ENCODE data around the gene LYRM7.
A peak's percentile ranks its signal among the peaks of the same experiment; 100 is the strongest.
"Not testable (repeated sequence)": the region's sequence is repeated elsewhere in the genome, so short reads cannot be mapped to it uniquely, and the experiment has no call there.

LYRM7 gene

DNA sequence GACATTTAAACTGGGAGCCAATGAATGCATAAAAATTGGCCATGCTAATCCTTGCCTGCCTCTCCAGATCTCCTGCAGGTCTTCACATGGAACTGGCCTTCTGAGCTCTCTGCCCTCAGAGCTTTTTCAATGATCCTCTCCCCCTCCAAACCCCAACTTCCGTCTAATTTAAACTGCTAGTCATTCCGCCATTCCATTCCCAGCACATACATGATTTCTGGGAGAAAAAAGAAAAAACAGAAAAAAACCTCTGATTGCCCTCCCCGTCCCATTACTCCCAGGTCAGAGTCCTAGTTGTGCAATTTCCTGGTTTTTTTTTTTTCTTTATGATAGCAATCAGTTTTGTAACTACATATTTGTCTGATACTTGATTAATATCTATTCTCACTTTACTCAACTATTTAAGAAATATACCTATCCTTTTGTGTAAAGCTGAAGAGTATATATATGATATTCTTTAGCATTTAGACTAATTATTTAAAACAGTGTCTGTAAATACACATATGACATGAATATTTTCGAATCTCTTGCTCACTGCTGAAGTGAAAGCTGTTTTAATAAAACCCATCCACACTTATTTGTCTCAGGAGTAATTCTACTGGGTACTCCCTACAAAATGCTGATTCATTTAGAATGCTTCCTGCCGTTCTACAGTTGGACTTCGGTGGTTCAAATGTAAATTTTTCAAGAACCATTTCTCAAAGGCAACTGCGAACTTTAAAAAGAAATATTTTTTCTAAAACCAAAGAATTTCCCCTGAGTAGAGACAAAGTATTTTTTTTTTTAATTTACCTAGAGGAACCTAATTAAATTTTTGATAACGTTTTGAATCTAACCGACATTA, 7.2 kb upstream of the LYRM7 start:
- no peaks in the 10 kb centered on the region for H3K27me3 Mint-ChIP-seq
- peak overlapping the region; percentile 38 for H3K27ac Mint-ChIP-seq
- peak overlapping the region; percentile 82 to 94 for H3K4me3 Mint-ChIP-seq
- H3K9me3 Mint-ChIP-seq: no peaks in the 10 kb centered on the region
- DNase-seq (no peak), ATAC-seq (replicated peaks) (no peak)
- peaks cover 20 to 31% of the 10 kb centered on the region in 2 donors for H3K36me3 Mint-ChIP-seq
- peaks cover 15 to 43% of the 10 kb centered on the region in 2 donors for H3K4me1 Mint-ChIP-seq

DNA sequence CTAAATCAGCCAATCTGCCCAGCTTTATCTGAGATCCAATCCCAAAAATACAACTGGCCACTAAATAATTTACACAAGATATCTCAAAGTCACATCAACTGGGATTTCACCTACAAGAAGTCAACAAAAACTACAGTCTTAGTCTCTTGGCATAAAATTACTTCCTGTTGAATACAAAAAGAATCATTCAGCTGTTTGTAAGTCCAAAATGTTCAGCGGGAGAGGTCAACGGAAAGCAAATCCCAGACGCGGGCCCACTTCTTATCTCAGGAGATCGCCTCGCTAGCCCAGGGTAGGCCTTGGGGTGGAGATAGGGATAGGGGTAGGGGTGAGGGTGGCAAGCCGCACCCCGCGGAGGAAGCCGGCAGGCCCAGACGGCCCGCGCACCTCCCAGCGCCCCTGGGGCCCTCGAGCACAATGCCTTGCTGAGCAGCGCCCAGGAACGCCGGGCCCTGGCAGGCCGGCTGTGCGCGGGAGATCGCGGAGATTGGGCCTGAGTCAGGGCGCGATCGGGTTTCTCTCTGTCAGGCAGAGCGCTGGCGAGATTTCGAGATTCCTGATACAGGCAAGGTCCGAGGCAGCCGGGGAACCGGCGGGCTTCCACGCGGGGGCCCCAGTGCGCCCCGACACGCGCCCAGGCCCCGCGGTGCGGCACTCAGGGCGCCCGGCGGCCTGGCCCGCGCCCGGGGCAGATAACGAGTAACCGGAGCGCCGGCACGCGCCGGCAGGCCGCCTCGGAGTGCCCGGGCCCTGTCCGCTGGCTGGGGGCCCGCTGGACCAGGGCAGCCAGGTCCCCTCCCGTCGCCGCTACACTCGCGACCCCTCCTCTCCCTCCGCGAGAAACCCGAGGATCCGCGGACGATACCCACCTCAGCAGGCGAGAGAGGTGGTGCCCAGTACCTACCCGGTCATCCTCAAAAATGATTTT, 6.3 kb upstream of the LYRM7 start:
- H3K4me1 Mint-ChIP-seq: peaks cover 14 to 43% of the 10 kb centered on the region in 2 donors
- peak; percentile 65 for DNase-seq
- H3K27me3 Mint-ChIP-seq: no peaks in the 10 kb centered on the region
- H3K4me3 Mint-ChIP-seq: peak overlapping the region; percentile 92 to 94
- peak overlapping the region; percentile 98 for H3K27ac Mint-ChIP-seq
- peak; percentile 77 to 82 for ATAC-seq (replicated peaks)
- no peaks in the 10 kb centered on the region for H3K9me3 Mint-ChIP-seq
- H3K36me3 Mint-ChIP-seq: peaks cover 12 to 22% of the 10 kb centered on the region in 2 donors

DNA sequence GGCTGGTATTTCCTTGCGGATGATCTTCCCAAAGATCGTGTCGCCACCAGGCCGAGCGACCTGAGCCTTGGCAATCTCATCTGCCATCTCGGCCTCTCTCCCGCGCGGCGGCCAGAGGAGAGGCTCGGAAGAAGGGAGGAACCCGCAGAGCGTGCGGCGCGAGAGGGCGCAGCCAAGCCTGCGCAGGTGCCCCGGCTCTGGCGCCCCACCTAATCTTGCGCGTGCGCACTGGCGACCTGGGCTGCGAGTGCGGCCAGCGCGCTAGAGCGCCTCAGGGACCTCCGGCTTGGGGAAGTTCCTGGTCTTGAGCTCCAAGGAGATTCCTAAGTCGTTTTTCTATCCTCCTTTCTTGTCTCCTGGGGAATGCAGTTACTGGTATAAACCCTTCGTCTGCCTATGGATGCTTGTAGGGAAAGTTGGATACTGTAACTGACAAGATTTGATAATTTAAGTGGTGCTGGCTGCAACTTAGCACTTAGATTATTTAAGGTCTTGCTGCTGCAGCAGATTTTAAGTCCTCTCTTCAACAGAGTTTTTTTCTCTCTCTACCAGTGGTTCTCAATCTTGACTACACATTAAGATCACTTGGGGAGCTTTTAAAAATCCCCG, 5.5 kb upstream of the LYRM7 start, which contains the start of gene HINT1:
TSS of gene HINT1 (minus strand) at position 138 of the 609 bp plus-strand sequence. CDS start at position 87, 51 bp downstream.
- Mint-ChIP-seq H3K4me3 (peak within 1 kb of the TSS; percentile 92 to 94), H3K27ac (peak within 1 kb of the TSS; percentile 98), H3K9me3 (no peaks in the 10 kb centered on the region), H3K27me3 (no peaks in the 10 kb centered on the region), H3K4me1 (peaks cover 14 to 42% of the 10 kb centered on the region in 2 donors), H3K36me3 (peaks cover 10 to 14% of the 10 kb centered on the region in 2 donors)
- ATAC-seq (replicated peaks): peak; percentile 88
- DNase-seq: peak; percentile 89

- peaks cover 19 to 46% of the 10 kb centered on the region in 2 donors for H3K4me1 Mint-ChIP-seq
Observed at GRCh38 chr5:131167615-131168014, 3.1 kb upstream of the LYRM7 start.

GRCh38 chr5:131169810-131170539, 769 bp upstream of the LYRM7 start:
- H3K9me3 Mint-ChIP-seq: no peaks in the 10 kb centered on the region
- ATAC-seq (replicated peaks) (no peak), DNase-seq (no peak)
- peaks cover 0 to 7% of the 10 kb centered on the region in 2 donors for H3K36me3 Mint-ChIP-seq
- peak overlapping the region; percentile 92 to 98 for H3K4me3 Mint-ChIP-seq
- peak overlapping the region; percentile 98 for H3K27ac Mint-ChIP-seq
- H3K27me3 Mint-ChIP-seq: no peaks in the 10 kb centered on the region
- H3K4me1 Mint-ChIP-seq: peaks cover 19 to 50% of the 10 kb centered on the region in 2 donors

More at GRCh38 chr5:131167615-131168014, 3.1 kb upstream of the LYRM7 start:
- Mint-ChIP-seq H3K36me3 (peaks cover 4 to 5% of the 10 kb centered on the region in 2 donors), H3K4me3 (no peak overlapping the region), H3K9me3 (no peaks in the 10 kb centered on the region), H3K27ac (no peak overlapping the region), H3K27me3 (no peaks in the 10 kb centered on the region)
- ATAC-seq (replicated peaks) (no peak), DNase-seq (no peak)

DNA sequence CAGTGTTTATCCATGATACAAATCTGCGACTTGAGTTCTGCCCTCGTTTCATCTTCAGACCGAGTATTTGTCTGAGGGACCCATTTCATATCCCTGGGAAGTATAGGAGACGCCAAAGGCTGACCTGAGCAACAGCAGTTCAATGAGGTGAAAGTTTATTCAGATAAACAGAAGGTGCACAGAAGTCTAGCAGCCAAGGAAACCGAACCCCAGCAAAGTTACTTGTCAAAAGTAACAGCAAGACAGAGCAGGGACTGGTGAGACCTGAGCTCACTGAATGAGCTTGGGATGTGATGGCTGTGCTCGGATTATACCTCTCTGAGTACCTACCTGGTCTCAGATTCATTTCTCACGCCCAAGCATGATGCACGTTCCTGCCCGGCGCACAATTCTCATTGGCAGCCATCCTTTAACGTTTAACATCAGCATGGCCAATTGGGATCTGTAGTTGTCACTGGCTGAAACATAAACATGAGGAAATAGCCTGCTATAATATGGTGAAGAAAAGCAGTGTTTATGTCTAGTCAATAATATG, 599 bp downstream of the LYRM7 start:
- peaks cover 18 to 37% of the 10 kb centered on the region in 2 donors for H3K4me1 Mint-ChIP-seq
- H3K9me3 Mint-ChIP-seq: no peaks in the 10 kb centered on the region
- H3K4me3 Mint-ChIP-seq: peak overlapping the region; percentile 92 to 98
- H3K27me3 Mint-ChIP-seq: no peaks in the 10 kb centered on the region
- DNase-seq (no peak), ATAC-seq (replicated peaks) (no peak)
- H3K27ac Mint-ChIP-seq: peak overlapping the region; percentile 98
- H3K36me3 Mint-ChIP-seq: peaks cover 0 to 10% of the 10 kb centered on the region in 2 donors

GRCh38 chr5:131180407-131180806, 9.7 kb downstream of the LYRM7 start:
- ATAC-seq (replicated peaks) (no peak), DNase-seq (no peak)
- Mint-ChIP-seq H3K4me1 (peaks cover 11 to 15% of the 10 kb centered on the region in 2 donors), H3K27me3 (no peaks in the 10 kb centered on the region), H3K4me3 (no peak overlapping the region), H3K36me3 (peaks cover 10 to 23% of the 10 kb centered on the region in 2 donors), H3K9me3 (no peaks in the 10 kb centered on the region), H3K27ac (no peak overlapping the region)

GRCh38 chr5:131182839-131183238, 12.1 kb downstream of the LYRM7 start:
- Mint-ChIP-seq H3K9me3 (no peaks in the 10 kb centered on the region), H3K4me3 (no peak overlapping the region), H3K27ac (no peak overlapping the region), H3K27me3 (no peaks in the 10 kb centered on the region), H3K4me1 (peaks cover 5% of the 10 kb centered on the region in 2 donors), H3K36me3 (peaks cover 9 to 16% of the 10 kb centered on the region in 2 donors)
- DNase-seq (no peak), ATAC-seq (replicated peaks) (no peak)

DNA sequence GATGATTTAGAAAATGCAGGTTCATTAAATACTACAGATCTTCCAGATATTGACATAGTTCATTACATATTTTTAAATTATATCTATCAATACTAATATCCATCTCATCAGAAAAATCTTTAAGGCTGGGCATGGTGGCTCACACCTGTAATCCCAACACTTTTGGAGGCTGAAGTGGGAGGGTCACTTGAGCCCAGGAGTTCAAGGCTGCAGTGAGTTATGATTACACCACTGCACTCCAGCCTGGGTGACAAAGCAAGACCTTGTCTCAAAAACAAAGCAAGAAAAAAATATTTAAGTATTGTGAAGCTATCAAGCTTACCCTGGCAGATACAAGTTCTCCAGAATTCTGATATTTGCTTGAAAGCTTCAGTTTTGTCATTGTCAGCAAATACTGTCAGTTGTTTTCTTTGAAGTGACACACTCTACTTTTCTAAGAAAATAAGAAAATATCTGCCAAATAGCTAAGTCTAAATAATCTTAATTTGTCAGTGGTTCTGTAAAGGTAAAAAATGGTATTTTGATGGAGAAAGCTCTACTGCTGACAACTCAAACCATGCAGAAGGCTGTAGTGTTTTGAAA, 14.9 kb downstream of the LYRM7 start:
- no peak overlapping the region for H3K27ac Mint-ChIP-seq
- no peak for DNase-seq
- H3K4me3 Mint-ChIP-seq: no peak overlapping the region
- no peaks in the 10 kb centered on the region for H3K27me3 Mint-ChIP-seq
- H3K9me3 Mint-ChIP-seq: no peaks in the 10 kb centered on the region
- no peak for ATAC-seq (replicated peaks)
- peaks cover 18 to 23% of the 10 kb centered on the region in 2 donors for H3K36me3 Mint-ChIP-seq
- H3K4me1 Mint-ChIP-seq: no peaks in the 10 kb centered on the region

GRCh38 chr5:131186561-131187256, 16.0 kb downstream of the LYRM7 start:
- H3K36me3 Mint-ChIP-seq: peaks cover 21 to 27% of the 10 kb centered on the region in 2 donors
- H3K9me3 Mint-ChIP-seq: no peaks in the 10 kb centered on the region
- H3K4me1 Mint-ChIP-seq: no peaks in the 10 kb centered on the region
- ATAC-seq (replicated peaks) (no peak), DNase-seq (no peak)
- no peaks in the 10 kb centered on the region for H3K27me3 Mint-ChIP-seq
- H3K4me3 Mint-ChIP-seq: no peak overlapping the region
- H3K27ac Mint-ChIP-seq: no peak overlapping the region

DNA sequence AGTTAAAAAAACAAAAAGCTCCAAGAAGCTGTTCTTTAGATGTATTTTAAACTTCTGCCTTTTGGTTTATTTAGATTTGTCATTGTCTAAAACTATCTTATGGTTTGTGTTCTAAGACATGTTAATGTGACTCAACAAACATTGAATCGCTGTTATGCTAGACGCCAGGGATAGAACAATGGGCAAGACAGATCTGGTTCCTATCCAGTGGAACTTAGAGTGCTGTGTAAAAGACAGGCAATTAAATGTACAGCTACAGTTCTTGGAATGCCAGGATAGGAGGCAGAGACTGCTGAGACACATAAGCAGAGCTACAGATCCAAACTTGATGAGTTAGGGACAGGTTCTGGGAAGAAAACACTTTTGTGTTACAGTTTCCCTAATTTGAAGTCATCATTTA, 22.4 kb downstream of the LYRM7 start:
- H3K4me3 Mint-ChIP-seq: no peak overlapping the region
- peaks cover 21 to 23% of the 10 kb centered on the region in 2 donors for H3K36me3 Mint-ChIP-seq
- no peaks in the 10 kb centered on the region for H3K4me1 Mint-ChIP-seq
- H3K9me3 Mint-ChIP-seq: no peaks in the 10 kb centered on the region
- no peak for DNase-seq
- no peak for ATAC-seq (replicated peaks)
- no peaks in the 10 kb centered on the region for H3K27me3 Mint-ChIP-seq
- H3K27ac Mint-ChIP-seq: no peak overlapping the region

- H3K4me3 Mint-ChIP-seq; H3K27me3 Mint-ChIP-seq; H3K27ac Mint-ChIP-seq; DNase-seq; ATAC-seq (replicated peaks); H3K9me3 Mint-ChIP-seq; H3K4me1 Mint-ChIP-seq: not testable (repeated sequence)
- H3K36me3 Mint-ChIP-seq: peaks cover 21 to 23% of the 10 kb centered on the region in 2 donors
Observed at GRCh38 chr5:131193897-131194296, 23.2 kb downstream of the LYRM7 start.

Measured in stimulated activated naive B cell treated with anti-CD40 and anti-IgM and Interleukin-4, amounts not matched to agents 10 μg/mL and 1 μg/mL and 100 μg/mL, for 72 hours (primary cell).